Measurements from ENCODE around the gene TNNI2.

TNNI2 gene

GRCh38 chr11:1876361-1877063 lies 37.7 kb downstream of the TNNI2 start:
- Histone ChIP-seq H3K9me3 (ENCODE audit: low read depth, low read length) (no peaks in the 10 kb centered on the region), H3K27ac (no peak overlapping the region), H3K4me3 (no peak overlapping the region), H3K36me3 (ENCODE audit: insufficient read depth, low read length) (no peaks in the 10 kb centered on the region), H3K9ac (ENCODE audit: insufficient read length) (no peak overlapping the region)
- TF ChIP-seq EZH2 (IDR thresholded peaks at IDR 0.05) (no peak), POLR2AphosphoS5 (IDR thresholded peaks at IDR 0.05; ENCODE audit: borderline replicate concordance, low read depth, low read length) (no peak), FOXP2 (optimal IDR thresholded peaks at IDR 0.05; ENCODE audit: control extremely low read depth, extremely low read length, insufficient read depth) (no peak)
- DNase-seq (ENCODE audit: low read depth, low spot score): no peak

DNA sequence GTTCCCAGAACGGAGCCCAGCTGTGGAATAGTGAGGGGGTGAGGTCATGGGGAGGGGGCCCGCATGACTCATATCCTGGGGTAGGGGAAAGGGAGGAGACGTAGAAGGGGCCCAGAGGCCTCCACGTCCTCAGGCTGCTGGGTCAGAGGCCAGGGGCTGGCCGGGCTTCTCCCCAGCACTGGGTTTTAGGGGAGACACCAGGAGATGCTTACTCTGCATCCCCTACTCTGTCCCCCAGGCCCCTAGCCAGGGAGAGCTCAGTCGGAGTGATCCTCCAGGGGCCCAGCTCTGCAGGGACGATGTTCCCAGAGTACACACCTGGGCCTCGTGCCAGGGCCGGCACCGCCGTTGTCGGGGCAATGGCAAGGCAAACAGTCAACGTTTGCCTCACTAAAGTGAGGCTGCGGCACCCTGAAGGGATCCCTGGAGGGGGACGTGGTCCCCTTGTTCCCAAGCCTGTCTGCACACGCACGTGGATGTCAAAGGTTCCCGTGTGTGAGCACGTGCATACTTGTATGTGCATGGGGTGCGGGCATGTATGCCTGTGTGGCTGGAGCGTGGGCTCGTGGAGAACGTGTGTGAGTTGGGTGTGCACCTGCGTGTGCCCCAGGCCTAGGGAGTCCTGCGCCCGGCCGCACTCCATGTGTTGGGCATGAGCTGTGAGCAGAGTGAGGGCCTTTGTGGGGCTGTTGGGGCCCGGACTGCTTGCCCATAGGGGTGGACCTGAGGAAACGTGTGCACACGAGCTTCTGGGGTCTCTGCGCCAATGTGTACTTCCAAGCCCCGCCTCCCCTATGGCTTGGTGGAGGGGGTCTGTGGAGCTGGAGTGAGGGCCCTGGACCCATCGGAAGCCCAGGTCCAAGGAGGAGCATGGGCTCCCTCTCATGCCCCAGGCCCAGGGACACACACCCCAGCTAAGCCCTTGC lies 38.7 kb downstream of the TNNI2 start:
- Histone ChIP-seq H3K27ac (no peak overlapping the region), H3K9me3 (ENCODE audit: low read depth, low read length) (no peaks in the 10 kb centered on the region), H3K36me3 (ENCODE audit: insufficient read depth, low read length) (no peaks in the 10 kb centered on the region), H3K4me3 (no peak overlapping the region), H3K9ac (ENCODE audit: insufficient read length) (no peak overlapping the region)
- DNase-seq (ENCODE audit: low read depth, low spot score): no peak
- TF ChIP-seq EZH2 (IDR thresholded peaks at IDR 0.05): no peak
- TF ChIP-seq POLR2AphosphoS5 (IDR thresholded peaks at IDR 0.05; ENCODE audit: borderline replicate concordance, low read depth, low read length): no peak
- no peak for TF ChIP-seq FOXP2 (optimal IDR thresholded peaks at IDR 0.05; ENCODE audit: control extremely low read depth, extremely low read length, insufficient read depth)

GRCh38 chr11:1878137-1879031 lies 39.6 kb downstream of the TNNI2 start:
- Histone ChIP-seq H3K4me3 (no peak overlapping the region), H3K9ac (ENCODE audit: insufficient read length) (no peak overlapping the region), H3K9me3 (ENCODE audit: low read depth, low read length) (no peaks in the 10 kb centered on the region), H3K27ac (no peak overlapping the region), H3K36me3 (ENCODE audit: insufficient read depth, low read length) (no peaks in the 10 kb centered on the region)
- DNase-seq (ENCODE audit: low read depth, low spot score): no peak
- TF ChIP-seq EZH2 (IDR thresholded peaks at IDR 0.05) (no peak), FOXP2 (optimal IDR thresholded peaks at IDR 0.05; ENCODE audit: control extremely low read depth, extremely low read length, insufficient read depth) (no peak), POLR2AphosphoS5 (IDR thresholded peaks at IDR 0.05; ENCODE audit: borderline replicate concordance, low read depth, low read length) (no peak)

- no peak for DNase-seq (ENCODE audit: low read depth, low spot score)
- no peak overlapping the region for H3K27ac ChIP-seq
- no peak overlapping the region for H3K4me3 ChIP-seq
- no peak overlapping the region for H3K9ac ChIP-seq (ENCODE audit: insufficient read length)
- H3K9me3 ChIP-seq (ENCODE audit: low read depth, low read length): no peaks in the 10 kb centered on the region
- TF ChIP-seq EZH2 (IDR thresholded peaks at IDR 0.05) (no peak), FOXP2 (optimal IDR thresholded peaks at IDR 0.05; ENCODE audit: control extremely low read depth, extremely low read length, insufficient read depth) (no peak), POLR2AphosphoS5 (IDR thresholded peaks at IDR 0.05; ENCODE audit: borderline replicate concordance, low read depth, low read length) (no peak)
- no peaks in the 10 kb centered on the region for H3K36me3 ChIP-seq (ENCODE audit: insufficient read depth, low read length)
Measured at GRCh38 chr11:1879342-1879940, 40.7 kb downstream of the TNNI2 start.

DNA sequence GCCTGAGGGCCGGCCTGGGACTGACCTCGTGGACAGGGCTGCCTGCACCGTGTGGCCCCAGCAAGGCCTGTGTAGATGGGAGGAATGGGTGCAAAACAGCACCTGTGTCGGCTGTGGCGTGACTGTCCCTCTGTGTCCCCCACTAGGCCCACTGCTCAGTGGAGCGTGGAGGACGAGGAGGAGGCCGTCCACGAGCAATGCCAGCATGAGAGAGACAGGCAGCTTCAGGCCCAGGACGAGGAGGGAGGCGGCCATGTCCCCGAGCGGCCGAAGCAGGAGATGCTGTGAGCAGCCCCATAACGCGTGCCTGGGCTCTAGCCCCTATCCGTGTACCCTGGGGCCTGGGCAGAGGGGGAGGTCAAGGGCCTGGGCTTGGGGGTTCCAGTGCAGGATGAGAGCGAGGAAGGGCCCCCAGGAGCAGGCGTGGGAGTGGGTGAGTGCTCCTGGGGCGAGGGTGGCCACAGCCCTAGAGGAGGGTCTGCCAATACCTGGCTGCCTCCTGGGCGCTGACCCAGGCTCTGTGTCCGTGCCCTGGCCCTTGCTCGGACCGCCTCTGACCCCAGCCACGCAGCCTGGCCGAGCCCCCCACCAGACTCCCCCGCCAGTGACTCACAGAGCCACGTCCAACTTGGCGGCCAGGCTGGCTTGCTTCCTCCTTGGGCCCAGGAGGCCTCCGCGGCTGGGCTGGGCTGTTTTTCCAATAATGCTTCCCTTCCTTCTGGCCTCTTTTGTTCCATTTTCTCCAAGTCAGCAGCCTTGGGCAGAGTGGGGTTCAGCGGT lies 41.4 kb downstream of the TNNI2 start:
- no peak for TF ChIP-seq POLR2AphosphoS5 (IDR thresholded peaks at IDR 0.05; ENCODE audit: borderline replicate concordance, low read depth, low read length)
- TF ChIP-seq FOXP2 (optimal IDR thresholded peaks at IDR 0.05; ENCODE audit: control extremely low read depth, extremely low read length, insufficient read depth): no peak
- no peak for TF ChIP-seq EZH2 (IDR thresholded peaks at IDR 0.05)

GRCh38 chr11:1880746-1881441 lies 42.1 kb downstream of the TNNI2 start:
- Histone ChIP-seq H3K27ac (no peak overlapping the region), H3K9ac (ENCODE audit: insufficient read length) (no peak overlapping the region), H3K4me3 (no peak overlapping the region), H3K9me3 (ENCODE audit: low read depth, low read length) (no peaks in the 10 kb centered on the region), H3K36me3 (ENCODE audit: insufficient read depth, low read length) (no peaks in the 10 kb centered on the region)
- TF ChIP-seq POLR2AphosphoS5 (IDR thresholded peaks at IDR 0.05; ENCODE audit: borderline replicate concordance, low read depth, low read length) (no peak), EZH2 (IDR thresholded peaks at IDR 0.05) (no peak), FOXP2 (optimal IDR thresholded peaks at IDR 0.05; ENCODE audit: control extremely low read depth, extremely low read length, insufficient read depth) (no peak)
- DNase-seq (ENCODE audit: low read depth, low spot score): no peak

More for the DNA sequence above, 41.4 kb downstream of the TNNI2 start:
- no peak overlapping the region for H3K9ac ChIP-seq (ENCODE audit: insufficient read length)
- H3K4me3 ChIP-seq: no peak overlapping the region
- DNase-seq (ENCODE audit: low read depth, low spot score): no peak
- no peaks in the 10 kb centered on the region for H3K36me3 ChIP-seq (ENCODE audit: insufficient read depth, low read length)
- H3K27ac ChIP-seq: no peak overlapping the region
- no peaks in the 10 kb centered on the region for H3K9me3 ChIP-seq (ENCODE audit: low read depth, low read length)
